ENCODE measurements around the gene STK24.

GRCh38 chr13:98470920-98471319 is 106.0 kb downstream of the STK24 start:
- no peak for TF ChIP-seq CTCF (IDR thresholded peaks at IDR 0.05 in 4 of 5, conservative IDR thresholded peaks at IDR 0.05 in 1 of 5)
- TF ChIP-seq POLR2A (IDR thresholded peaks at IDR 0.05) = no peak

Measured in gastrocnemius medialis (tissue), 4 donors.